Activated CD4-positive, CD25-positive, alpha-beta regulatory T cell treated with anti-CD3 and anti-CD28 coated beads, Interleukin-2, amount 50 U/mL, for 16 hours (primary cell): ENCODE data around the gene SCN7A.

Experiments used
- DNase-seq: peaks from one replicate; pipeline ENCODE4 v3.0.0-alpha.2; 2020; ENCODE audit warnings: low read depth, low spot score

The SCN7A gene

GRCh38 chr2:166404831-166405568, 89.0 kb downstream of the SCN7A start:
- DNase-seq = no peak

- no peak for DNase-seq
Observed at GRCh38 chr2:166394245-166394644, 99.8 kb downstream of the SCN7A start.

GRCh38 chr2:166393008-166393407, 101.0 kb downstream of the SCN7A start:
- no peak for DNase-seq

DNA sequence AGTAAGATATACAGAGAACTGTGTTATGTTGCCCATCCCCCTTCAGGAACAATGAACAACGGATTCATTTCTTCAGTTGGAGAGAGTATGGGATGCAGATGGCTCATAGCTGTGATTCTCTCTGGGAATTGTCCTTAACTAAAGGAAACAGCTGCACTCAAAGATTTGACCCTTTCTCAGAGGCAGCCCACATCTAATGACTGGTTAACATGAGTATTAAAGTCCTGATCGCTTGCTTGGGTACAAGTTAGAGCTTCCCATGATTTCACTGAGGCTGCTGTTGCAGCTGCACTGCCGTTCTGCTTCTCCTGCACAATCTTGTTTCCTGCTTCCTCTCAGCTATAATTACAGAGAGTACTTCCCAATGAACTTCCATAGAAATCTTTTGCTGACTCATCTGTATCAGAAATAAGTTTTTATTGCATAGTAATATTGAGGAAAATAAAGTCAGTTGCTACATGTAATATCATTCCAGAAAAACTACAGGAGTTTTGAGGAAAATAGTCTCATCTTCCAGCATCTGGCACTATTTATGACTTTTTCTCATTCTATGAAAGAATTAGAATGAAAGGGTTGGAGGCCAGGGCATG, 105.5 kb downstream of the SCN7A start:
- DNase-seq = no peak

DNA sequence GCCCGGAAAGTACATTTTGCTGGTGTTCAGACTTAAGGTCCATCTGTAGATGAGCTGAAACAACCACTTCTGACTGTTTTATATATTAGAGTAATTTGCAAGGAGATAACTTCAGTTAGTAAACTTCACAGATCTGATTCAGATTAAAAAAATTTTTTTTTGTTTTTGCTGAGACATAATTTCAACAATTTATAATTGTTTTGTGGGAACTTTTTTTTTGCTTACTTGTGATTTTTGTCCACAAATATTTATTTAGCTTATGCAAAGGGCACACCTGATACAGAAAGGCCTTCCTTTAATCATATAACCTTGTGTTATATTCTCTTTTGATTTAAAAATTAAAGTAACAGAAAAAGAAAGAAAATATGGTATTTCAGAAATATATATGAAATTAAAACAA, 108.7 kb downstream of the SCN7A start:
- DNase-seq = no peak

- no peak for DNase-seq
Observed at GRCh38 chr2:166384774-166385173, 109.3 kb downstream of the SCN7A start.

DNA sequence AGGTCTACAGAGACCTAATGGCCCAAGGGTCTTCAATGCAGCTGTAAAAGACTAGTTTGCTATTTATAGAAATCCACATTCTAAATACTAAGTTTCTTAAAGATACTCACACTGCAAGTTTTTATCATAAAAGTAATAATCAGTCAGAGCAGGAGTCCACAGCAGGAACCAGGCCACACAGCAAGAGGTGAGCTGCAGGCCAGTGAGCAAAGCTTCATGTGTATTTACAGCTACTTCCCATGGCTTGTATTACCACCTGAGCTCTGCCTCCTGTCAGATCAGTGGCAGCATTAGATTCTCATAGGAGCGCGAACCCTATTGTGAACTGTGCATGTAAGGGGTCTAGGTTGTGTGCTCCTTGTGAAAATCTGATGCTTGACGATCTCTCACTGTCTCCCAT, 111.6 kb downstream of the SCN7A start:
- DNase-seq = no peak

DNA sequence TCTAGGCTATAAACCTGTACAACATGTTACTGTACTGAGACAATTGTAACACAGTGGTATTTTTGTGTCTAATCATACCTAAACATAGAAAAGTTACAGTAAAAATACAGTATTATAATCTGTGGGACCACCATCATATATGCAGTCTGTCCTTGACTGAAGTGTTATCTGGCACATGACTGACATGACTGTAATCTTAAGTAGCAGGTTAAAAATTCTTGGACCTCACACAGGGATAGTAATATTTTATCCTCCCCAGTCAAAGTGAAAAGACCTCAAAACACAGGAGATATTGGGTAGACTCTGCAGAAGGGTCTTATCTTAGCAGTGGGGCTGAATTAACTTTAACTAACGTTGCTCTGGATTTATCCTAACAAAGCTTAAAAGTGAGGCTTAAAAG, 113.4 kb downstream of the SCN7A start:
- DNase-seq = no peak

GRCh38 chr2:166376873-166377272, 117.2 kb downstream of the SCN7A start:
- no peak for DNase-seq

DNA sequence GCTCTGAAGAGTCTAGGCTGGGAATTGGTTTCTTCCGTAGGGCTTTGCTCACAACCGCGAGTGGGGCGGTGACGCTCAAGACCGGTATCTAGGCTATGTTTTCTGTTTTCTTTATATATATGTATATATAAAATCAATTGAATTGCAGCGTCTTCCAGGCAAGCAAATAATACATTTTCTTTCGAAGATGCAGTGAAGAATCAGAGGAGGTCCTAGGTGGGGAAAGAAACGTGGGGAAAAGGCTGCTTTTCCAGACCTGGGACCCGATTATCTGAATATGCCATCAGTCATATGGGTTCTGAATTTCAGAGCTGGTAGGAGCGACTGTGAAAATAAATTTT, 117.6 kb downstream of the SCN7A start:
- no peak for DNase-seq

GRCh38 chr2:166375736-166376487, 118.1 kb downstream of the SCN7A start, which contains the start of gene SCN9A:
SCN9A (minus strand) TSS chr2:166375944; CDS start chr2:166311756, 64,188 bp downstream.
- no peak for DNase-seq

- no peak for DNase-seq
Observed at GRCh38 chr2:166375195-166375735, 118.8 kb downstream of the SCN7A start.

GRCh38 chr2:166373951-166374350, 120.1 kb downstream of the SCN7A start:
- DNase-seq = no peak

DNA sequence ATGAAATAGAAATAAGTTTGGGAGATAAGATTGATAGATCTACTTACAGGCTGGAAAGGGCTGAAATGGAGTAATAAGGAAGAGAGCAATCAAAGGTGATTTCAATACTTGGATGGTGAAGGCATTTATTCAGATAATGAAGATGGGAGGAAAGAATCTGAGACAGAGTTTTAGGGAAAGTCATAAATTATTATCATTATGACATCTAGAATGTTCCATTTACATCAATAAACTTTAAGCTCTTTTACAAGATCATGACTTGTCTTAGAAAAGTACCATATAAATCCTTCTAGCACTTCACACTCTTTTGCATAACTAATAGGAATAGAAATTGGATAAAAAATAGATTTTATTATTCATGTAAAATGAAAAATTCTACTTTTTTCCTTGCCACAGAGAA, 120.5 kb downstream of the SCN7A start:
- no peak for DNase-seq

GRCh38 chr2:166373105-166373504, 120.9 kb downstream of the SCN7A start:
- DNase-seq = no peak

DNA sequence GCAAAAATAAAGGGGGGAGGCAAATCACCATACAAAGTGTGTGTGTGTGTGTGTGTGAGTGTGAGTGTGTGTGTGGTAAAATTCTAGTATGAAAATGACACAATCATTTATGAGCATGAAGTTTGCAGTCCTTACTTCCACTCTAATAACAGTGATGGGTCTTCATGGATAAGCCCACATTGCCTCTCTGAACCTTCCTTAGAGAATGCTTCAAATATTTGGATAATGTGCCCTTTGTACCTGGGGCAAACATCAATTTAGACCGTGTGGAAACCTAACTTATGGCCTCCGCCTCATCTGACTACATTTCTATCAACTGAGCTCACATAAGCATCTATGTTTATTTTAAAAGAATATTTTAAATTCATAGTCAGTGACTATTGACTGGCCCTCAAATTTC, 122.0 kb downstream of the SCN7A start:
- DNase-seq = no peak

- DNase-seq = no peak
Observed at GRCh38 chr2:166365803-166366420, 128.1 kb downstream of the SCN7A start.

DNA sequence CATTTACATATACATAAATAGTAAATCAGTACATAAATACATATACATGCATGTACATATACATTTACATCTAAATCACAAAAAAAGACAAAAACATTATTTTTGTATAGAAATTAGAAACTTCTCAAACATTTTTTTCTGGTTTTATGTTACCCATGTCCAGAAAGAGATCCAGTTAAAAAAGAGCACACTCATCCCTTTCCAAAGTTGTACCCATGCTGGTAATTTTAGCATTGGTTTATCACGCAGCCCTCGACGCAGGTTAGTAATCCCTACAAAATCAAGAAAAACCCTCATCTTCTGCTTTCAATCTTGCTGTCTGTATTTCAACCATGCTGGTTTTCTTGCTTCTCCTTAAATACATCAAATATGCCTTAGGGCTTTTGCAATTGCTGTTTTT, 128.8 kb downstream of the SCN7A start:
- DNase-seq = no peak

- no peak for DNase-seq
Observed at GRCh38 chr2:166364476-166365161, 129.4 kb downstream of the SCN7A start.

DNA sequence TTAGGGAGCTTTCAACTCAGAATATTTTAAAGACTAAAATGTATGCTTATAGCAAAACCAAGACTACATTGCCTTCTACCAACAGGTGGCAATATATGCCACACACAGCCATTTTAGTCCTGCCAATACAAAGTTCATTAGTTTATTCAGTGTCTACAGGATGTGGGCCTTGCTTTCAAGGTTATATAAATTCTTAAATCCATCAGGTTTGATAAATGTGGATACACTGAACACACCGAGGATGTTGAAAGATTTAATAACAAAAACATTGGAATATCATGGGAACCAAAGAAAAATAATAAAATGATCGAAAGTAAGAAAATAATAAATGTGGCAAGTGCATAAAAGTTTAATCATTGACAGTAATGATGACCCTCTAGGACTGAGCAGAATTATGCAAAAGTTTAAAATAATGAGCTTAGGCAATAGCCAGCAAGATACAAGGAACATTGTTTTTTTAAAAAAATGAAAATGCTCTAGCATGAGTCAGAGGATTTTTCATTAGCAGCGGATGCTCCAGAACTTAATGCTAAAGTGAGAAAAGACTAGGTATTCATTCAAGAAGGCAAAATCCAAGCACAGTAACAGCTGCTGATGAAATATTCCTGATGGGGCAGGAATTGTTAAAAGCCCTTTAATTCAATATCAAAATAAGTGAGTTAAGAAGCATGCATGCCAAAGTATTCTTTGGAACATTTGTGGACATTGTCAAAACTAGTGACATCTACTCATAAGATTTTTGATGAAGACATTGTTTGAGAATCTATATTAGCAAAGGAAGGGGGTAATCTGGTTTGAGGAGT, 132.5 kb downstream of the SCN7A start:
- DNase-seq = no peak

- DNase-seq = no peak
Observed at GRCh38 chr2:166360906-166361305, 133.1 kb downstream of the SCN7A start.
